Myocyte (in vitro differentiated cells): ENCODE results near the gene SLC25A11. TPM values are rescaled to one million over a fixed set of nuclear protein-coding genes. Genes with fewer than 3 reads are reported as not detected.

Experiments used
- DNase-seq: peaks from one replicate; pipeline ENCODE4 v3.0.0-alpha.2; 2012; ENCODE audit warnings: low read depth
- total RNA-seq: library from RNA; depleted of rRNA; stranded (reverse); fragments of >200 nt; gene quantifications from 2 replicates; pipeline ENCODE4 v1.2.3, GENCODE V29; 2014

SLC25A11 gene
- total RNA-seq, 1 donor from 2014 or later: 87.4 TPM

DNA sequence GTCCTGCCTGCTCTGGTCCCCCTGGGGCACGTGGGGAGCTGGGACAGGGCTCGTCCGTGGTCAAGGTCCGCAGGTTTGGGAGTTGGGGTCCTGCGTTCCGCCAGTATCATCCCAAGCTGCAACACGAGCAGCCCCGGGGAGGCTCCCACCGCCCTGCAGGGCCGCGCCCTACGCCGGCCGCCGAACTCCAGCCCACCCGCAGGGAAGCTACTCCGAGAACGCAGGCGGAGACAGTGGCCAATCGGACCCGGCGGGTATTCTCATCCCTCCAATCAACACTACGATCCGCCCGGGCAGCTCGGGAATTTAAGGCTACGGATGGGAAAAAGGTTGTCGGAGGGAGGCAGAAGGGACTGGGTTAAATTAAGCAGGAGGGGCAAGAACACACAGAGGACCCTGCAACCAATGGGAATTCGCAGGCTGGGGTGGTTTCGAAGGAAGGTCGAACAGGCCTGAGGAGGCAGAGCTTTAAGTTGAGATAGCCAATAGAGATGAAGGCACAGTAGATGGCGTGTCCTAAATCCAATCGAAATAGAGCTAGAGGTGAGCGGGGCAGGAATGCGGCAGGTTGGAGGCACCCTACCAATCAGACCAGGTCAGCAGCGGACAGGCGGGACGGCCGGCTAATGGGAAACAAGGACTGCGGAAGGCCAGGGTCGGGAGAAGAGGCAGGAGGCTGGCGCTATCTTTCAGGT lies 27.1 kb upstream of the SLC25A11 start:
- DNase-seq: peak; percentile 100

DNA sequence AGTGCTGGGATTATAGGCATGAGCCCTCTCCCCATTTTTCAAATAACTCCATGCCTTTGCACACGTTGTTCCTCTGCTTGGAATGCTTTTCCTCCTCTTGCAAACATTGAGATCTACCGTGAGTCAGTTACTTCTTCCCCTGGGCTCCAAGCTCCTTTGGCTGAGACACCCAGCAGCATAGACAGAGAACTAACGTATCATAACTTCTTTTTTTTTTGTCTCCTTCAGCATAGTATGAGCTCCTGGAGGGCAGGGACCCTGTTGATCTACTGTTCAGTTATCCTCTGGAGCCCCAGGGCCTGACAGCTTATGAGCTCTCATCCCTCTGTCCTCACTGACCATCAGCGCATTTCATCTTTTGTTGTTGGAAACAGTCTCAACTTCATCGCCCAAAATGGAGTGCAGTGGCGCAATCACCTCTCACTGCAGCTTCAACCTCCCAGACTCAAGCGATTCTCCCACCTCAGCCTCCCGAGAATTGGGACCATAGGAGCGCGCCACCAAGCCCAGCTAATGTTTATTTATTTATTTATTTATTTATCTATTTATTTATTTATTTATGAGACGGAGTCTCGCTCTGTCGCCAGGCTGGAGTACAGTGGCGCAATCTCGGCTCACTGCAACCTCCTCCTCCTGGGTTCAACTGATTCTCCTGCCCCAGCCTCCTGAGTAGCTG lies 25.6 kb upstream of the SLC25A11 start:
- DNase-seq: no peak

DNA sequence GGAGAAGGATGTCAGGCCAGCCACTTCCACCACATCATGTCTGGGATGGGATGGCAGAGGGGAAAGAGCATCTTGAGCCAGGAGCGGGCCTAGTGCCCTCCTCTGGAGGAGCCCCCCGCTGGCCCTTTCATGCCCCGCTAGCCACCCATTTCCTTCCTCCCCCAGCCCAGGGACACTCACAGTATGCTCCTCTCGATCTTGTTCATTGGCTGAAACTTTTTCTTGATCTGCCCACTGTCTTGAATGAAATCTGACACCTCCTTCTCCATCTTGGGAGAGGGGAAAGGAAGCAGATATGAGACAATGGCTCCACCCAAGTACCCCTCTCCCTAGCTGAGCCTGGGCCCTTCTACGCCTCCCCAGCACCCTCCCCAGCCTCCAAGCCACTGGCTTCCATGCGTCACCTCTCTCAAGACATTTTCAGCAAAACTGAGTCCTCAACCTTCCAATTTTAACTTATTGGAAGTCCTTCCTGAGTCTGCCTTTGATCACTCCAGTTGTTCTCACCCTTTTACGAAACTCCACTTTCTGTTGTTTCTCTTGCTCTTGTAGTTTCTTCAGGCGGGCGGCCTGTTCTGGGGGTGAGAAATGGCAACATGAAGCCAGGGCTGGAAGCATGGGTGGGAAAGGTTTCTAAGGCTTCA lies 20.6 kb upstream of the SLC25A11 start:
- DNase-seq: no peak

GRCh38 chr17:4959261-4959965 lies 19.6 kb upstream of the SLC25A11 start:
- peak; percentile 78 for DNase-seq

DNA sequence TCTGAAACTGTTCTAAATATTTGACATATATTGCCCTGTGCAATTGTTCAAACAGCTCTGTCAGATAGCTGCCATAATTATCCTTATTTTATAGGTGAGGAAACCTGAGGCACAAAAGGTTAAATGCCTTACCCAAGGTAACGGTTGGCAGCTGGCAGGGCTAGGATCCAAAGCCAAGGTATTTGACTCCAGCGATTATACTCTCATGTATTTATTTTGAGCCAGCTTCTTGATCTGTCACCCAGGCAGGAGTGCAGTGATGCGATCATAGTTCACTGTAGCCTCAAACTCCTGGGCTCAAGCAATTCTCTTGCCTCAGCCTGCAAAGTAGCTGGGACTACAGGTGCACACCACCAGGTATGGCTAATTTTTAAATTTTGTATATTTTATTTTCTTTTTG lies 18.3 kb upstream of the SLC25A11 start:
- DNase-seq: peak; percentile 28

- no peak for DNase-seq
These were observed 16.7 kb upstream of the SLC25A11 start for GRCh38 chr17:4956493-4957061.

DNA sequence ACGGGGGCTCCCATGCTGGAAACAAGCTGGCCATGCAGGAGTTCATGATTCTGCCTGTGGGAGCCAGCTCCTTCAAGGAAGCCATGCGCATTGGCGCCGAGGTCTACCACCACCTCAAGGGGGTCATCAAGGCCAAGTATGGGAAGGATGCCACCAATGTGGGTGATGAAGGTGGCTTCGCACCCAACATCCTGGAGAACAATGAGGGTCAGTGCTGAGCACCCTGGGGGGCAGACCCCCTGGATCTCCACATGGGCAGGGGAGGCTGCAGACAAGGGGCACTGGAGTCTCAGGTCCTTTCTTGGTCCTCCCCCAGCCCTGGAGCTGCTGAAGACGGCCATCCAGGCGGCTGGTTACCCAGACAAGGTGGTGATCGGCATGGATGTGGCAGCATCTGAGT lies 15.2 kb upstream of the SLC25A11 start:
- DNase-seq: no peak

- DNase-seq: peak; percentile 97
These were observed 13.7 kb upstream of the SLC25A11 start for GRCh38 chr17:4953451-4953961.

DNA sequence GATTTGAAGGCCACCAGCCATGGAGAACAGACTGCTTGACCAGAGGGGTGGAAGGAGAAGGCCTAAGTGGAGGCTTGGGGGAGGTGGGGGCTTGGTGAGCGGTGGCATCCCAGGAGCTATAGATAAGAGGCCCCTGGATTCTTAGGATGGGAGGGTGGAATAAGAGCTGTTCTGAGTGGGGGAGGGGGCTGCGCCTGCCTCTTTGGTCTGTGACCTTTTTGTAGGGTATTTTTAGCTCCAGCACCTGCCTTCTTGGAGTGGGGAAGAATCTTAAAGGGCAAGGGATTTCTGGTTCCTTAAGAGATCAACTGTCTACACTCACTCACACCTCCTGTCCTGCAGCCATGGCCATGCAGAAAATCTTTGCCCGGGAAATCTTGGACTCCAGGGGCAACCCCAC lies 11.6 kb upstream of the SLC25A11 start:
- peak; percentile 85 for DNase-seq

- peak; percentile 65 for DNase-seq
These were observed 10.9 kb upstream of the SLC25A11 start, which contains the start of gene ENO3 for GRCh38 chr17:4950746-4951204. Gene ENO3 (plus strand): TSS chr17:4951119. CDS start chr17:4951830, 711 bp downstream.

DNA sequence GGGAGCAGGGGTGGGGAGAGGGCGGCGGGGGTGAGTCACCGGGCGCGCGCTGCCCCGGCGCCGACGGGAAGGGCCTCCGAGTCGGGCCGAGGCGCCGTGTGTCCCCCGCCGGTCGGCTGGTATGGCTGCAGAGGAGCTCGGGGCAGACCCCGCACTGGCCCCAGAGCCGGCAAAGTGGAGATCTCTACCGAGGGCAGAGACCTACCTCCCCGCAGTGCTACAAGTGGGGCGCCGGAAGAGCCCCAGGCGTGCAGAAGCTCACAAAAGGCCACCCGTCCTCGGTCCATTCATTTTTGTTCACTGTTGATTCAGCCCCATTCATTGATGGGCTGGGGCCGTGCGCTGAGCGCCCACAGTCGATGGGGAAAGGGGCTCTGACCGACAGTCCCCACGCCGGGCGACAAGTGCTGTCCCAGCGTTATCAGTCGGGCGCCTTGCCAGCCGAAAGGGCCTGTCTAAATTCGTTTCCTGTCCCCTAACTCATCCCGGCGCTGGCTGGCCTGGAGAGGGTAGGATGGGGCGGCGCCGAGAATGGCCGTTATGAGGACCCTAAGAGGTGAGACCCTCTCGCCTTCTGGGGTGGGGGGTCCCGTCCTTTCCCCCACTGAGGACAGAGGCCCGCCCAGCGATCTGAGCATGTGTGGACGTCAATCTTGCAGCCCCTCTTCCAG lies 10.4 kb upstream of the SLC25A11 start:
- DNase-seq: peak; percentile 44

GRCh38 chr17:4949321-4950074 lies 9.7 kb upstream of the SLC25A11 start:
- DNase-seq: peak; percentile 92

DNA sequence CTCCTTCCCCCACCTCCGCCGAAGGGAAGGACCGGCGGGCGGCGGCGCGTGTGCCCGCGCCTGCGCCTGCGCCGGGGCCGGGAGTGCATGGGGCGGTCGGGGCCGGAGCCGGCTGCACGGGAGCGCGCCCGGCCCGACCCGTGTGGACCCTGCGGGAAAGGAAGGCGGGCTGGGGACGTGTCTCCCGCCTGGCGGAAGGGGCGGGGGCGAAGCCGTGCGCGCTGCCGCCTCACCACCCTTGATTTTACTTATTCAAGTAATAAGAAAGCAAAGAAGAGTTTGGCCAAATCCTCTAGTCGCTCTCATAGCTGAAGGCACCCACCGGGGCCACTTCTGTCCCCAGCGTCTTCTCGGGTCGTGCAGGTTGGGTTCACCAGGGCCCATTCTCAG lies 9.1 kb upstream of the SLC25A11 start:
- DNase-seq: peak; percentile 88

DNA sequence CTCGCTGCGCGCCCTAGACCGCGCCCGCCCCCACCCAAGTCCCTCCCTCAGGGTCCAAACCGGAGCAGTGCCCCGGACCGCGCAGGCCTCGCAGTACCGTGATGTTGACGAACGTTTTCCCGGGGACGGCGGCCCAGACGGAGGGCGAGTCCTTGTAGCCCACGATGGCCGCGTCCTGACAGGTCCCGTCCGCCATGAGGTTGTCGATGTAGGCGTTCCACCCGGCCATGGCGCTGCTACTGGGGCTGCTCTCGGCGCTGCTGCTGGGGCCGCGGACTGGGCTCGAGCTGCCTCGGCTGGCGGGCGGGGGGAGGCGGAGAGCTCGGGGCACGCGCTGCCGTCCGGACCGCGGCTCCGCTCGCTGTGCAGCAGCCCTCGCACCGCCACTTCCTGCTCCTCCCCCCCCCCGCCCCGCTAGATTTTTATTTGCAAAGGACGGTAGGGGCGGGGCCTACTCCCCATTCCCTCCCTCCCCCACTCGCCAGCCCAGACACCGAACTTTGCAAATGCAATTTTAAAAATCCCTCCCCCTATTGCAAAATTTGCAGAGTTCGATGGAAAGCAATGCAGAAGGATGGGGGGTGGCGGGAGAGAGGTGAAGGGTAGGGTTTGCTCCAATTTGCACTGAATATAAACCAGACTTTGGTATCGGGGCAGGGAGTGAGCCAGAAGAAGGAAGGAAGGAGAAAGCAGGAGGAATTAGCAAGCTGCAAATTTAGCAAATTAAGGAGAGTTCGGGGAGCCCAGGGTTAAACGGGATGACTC lies 8.5 kb upstream of the SLC25A11 start, which contains the start of gene PFN1:
PFN1 (minus strand) TSS at position 365 of the 765 bp plus-strand sequence; CDS start at position 229, 136 bp downstream.
- peak; percentile 89 for DNase-seq

DNA sequence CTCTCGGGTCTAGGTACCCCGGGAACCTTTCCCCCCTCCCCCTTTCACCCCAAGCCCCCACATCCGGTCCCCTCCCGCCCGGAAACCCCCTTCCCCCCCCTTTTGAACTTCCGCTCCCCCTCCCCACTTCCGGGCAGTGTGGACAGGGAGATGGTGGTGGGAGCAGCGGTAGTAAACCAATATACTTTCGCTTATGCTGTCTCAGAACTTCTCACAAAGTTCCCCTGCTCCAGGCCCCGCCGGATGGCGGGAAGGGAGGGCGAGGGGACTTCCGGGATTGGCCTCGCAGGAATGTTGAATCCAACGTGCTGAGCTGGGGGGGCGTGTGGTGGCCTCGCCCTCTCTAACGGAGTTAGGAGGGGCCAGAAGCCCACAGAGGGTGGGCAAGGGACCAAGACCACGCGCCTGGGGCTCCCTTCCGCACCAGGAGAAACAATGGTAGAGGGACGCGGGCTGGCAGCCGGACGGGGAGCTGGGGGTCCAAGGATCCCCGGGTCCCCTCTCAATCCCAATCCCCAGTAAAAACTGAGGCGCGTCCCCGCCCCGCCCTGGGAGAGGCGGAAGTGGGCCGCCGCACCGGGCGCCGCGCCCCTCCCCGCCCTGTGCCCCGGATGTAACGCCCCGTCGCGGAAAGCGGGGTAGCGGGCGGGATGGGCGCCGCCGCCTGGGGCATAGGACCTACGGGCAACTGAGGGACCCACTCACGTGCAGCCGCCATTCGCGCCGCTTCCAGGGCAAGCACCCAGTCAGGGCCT lies 7.7 kb upstream of the SLC25A11 start:
- peak; percentile 62 for DNase-seq

DNA sequence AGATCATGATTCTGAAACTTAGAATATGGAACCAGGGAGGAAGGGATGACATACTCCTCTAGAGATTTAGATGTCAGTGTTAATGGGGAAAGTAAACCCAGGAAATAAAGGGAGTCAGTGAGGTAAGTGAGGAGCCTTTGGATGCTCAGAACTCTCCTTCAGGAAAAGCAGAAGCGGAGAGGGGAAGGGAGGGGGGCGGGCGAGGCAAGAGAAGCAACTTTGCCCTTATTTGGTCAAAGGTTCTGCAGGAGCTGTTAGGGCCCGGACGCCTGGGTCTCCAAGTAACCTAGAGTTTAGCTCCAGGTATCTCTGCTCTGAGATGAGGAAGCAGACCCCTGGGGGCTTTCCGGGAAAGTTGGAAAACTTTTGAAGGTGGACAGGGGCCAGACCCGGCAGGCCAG lies 7.2 kb upstream of the SLC25A11 start:
- DNase-seq: peak; percentile 41

- DNase-seq: no peak
These were observed 6.6 kb upstream of the SLC25A11 start for GRCh38 chr17:4946312-4946976.

DNA sequence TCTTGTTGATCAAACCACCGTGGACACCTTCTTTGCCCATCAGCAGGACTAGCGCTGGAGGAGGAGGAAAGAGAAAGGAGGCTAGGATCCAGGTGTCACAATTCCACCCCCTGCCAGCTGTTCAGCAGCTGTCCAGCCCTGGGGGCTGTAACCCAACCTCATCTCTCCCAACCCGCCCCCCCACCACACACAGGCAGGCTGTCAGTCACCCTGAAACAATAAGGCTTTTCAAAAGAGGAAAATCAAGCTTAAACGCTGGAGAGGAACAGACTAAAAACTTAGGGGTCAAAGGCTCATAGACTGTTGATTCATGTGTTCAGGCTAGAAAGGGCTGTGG lies 6.1 kb upstream of the SLC25A11 start:
- DNase-seq: peak; percentile 61
